T-helper 1 cell treated with Interleukin-12 subunit alpha and Interleukin-12 subunit beta and Interleukin-4 antibody, amounts not matched to agents 30 μg/mL and 1 μg/mL, for 36 hours (primary cell): Measurements from ENCODE around the gene PCGF3.
A peak's percentile ranks its signal among the peaks of the same experiment; 100 is the strongest.
"Not testable (repeated sequence)": the region's sequence is repeated elsewhere in the genome, so short reads cannot be mapped to it uniquely, and the experiment has no call there.

ENCODE experiments used
- H3K27ac Mint-ChIP-seq: one replicate; pipeline ENCODE4 v1.8.0; 2021; ENCODE audit warnings: mild to moderate bottlenecking, mixed read lengths
- H3K27me3 Mint-ChIP-seq: one replicate; pipeline ENCODE4 v1.8.0; 2021; ENCODE audit warnings: low read depth, mixed read lengths
- H3K36me3 Mint-ChIP-seq: one replicate; pipeline ENCODE4 v1.8.0; 2021; ENCODE audit warnings: low read depth, mixed read lengths
- H3K4me1 Mint-ChIP-seq: one replicate; pipeline ENCODE4 v1.8.0; 2021; ENCODE audit warnings: low read depth, mixed read lengths
- H3K4me3 Mint-ChIP-seq: one replicate; pipeline ENCODE4 v1.8.0; 2021; ENCODE audit warnings: mild to moderate bottlenecking, moderate library complexity, mixed read lengths
- H3K9me3 Mint-ChIP-seq: one replicate; pipeline ENCODE4 v1.8.0; 2021; ENCODE audit warnings: mixed read lengths

PCGF3 gene

DNA sequence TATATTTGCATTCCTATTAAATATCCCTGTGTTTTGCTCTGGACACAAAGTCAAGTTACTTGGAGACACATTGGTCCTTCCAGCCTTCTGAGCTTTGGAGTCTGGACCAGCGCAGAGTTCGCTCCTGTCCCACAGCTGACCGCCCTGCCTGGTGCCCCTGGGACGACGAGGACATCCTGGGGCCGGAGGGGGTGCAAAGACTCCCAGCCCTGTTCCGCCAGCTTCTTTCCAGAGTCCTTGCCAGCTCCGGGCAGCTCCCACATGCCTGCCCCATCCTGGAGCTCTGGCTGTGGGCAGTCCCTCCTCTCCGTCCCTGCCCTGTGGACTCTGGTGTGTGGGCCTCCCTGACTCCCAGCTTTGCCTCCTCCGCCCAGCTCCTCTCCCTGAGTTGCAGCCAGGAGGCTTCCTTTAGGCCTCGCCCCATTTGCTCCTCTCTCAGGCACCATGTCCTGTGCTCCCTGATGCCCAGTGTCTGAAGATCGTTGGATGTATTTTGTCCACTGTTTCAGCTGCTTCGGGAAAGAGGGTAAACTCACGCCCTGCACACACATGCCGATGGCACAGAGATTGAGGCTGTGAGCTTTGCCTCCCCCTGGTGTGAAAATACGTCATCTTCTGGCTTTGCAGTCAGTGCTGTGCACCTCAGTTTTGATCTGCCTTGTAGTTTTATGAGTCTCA is 4.9 kb upstream of the PCGF3 start:
- peaks cover 3% of the 10 kb centered on the region for H3K27me3 Mint-ChIP-seq
- no peak overlapping the region for H3K4me3 Mint-ChIP-seq
- H3K36me3 Mint-ChIP-seq: no peaks in the 10 kb centered on the region
- H3K9me3 Mint-ChIP-seq: no peaks in the 10 kb centered on the region
- H3K27ac Mint-ChIP-seq: peak overlapping the region; percentile 65
- peaks cover 16% of the 10 kb centered on the region for H3K4me1 Mint-ChIP-seq

DNA sequence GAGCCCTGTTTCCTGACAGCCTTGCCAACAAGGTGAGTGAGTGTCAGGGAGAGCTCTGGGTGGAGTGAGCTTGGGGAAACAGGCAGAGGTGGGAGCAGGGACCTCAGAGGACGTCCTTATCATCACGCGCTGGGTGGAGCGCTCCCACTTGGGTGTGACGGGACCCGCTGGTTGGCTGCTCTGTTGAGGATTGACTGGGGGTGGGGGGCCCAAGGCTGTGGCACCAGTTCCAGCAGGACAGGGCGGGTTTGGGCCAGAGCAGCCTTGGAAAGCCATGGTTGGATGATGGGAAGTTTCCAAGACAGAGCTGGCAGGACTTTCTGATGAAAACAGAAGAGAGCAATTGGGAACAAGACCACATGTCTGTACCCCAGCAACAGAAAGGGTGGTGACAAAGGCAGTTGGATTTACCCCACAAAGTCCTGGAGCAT is 3.0 kb upstream of the PCGF3 start:
- no peaks in the 10 kb centered on the region for H3K27me3 Mint-ChIP-seq
- H3K4me1 Mint-ChIP-seq: peaks cover 16% of the 10 kb centered on the region
- no peak overlapping the region for H3K27ac Mint-ChIP-seq
- no peaks in the 10 kb centered on the region for H3K36me3 Mint-ChIP-seq
- no peak overlapping the region for H3K4me3 Mint-ChIP-seq
- no peaks in the 10 kb centered on the region for H3K9me3 Mint-ChIP-seq

DNA sequence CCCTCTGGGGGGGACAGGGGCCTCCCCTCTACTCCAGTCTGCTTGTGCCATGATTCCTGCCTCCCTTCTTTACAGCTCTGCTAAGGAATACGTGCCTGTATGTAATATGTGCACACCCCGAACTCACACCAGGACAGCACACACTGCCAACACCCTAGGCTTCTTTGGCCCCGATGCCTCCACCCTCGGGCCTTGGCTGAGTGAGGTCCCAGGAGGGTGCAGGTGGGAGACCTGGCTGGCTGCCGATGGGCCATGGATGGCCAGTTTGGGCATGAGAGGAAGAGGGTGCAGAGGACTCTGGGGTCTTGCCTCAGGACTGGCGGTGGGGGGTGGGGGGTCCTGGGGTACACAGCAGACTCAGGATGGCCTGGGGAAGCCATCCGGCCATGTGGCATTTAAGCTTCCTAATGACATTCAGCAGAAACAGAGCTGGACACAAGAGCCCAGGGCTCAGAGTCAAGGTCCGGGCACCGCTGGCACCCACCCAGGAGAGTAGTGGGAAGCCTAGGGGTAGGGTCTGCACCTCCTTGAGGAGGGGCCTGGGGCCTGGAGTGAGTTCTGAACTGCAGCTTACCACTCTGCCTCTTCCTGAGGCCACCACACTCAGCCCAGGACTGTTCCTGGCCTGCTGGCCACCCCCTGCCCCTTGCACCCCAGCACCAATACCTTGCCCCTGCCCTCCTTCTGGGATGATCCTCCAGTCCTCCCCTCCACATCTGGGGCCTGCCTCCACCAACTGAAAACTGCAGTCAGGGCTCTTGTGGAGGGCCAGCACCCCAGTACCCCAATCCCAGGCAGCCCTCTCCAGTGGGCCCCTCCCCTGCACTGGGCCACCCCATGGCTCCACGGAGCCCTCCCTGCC is 2.1 kb upstream of the PCGF3 start:
- Mint-ChIP-seq H3K4me3 (no peak overlapping the region), H3K36me3 (no peaks in the 10 kb centered on the region), H3K27ac (no peak overlapping the region), H3K27me3 (no peaks in the 10 kb centered on the region), H3K9me3 (no peaks in the 10 kb centered on the region), H3K4me1 (peaks cover 16% of the 10 kb centered on the region)

GRCh38 chr4:704198-704891 is 1.3 kb upstream of the PCGF3 start:
- Mint-ChIP-seq H3K27ac (no peak overlapping the region), H3K36me3 (peaks cover 1% of the 10 kb centered on the region), H3K4me1 (peaks cover 17% of the 10 kb centered on the region), H3K9me3 (no peaks in the 10 kb centered on the region), H3K4me3 (peak overlapping the region; percentile 84), H3K27me3 (no peaks in the 10 kb centered on the region)

- H3K27me3 Mint-ChIP-seq: no peaks in the 10 kb centered on the region
- no peaks in the 10 kb centered on the region for H3K9me3 Mint-ChIP-seq
- H3K4me1 Mint-ChIP-seq: peaks cover 16% of the 10 kb centered on the region
- H3K36me3 Mint-ChIP-seq: peaks cover 3% of the 10 kb centered on the region
- peak overlapping the region; percentile 84 for H3K4me3 Mint-ChIP-seq
- H3K27ac Mint-ChIP-seq: peak overlapping the region; percentile 81
Measured at GRCh38 chr4:704971-705277, 708 bp upstream of the PCGF3 start.

GRCh38 chr4:706083-706633 is 526 bp downstream of the PCGF3 start:
- not testable (repeated sequence) for H3K36me3 Mint-ChIP-seq, H3K4me3 Mint-ChIP-seq, H3K9me3 Mint-ChIP-seq, H3K27me3 Mint-ChIP-seq, H3K27ac Mint-ChIP-seq
- H3K4me1 Mint-ChIP-seq: peaks cover 12% of the 10 kb centered on the region

- Mint-ChIP-seq H3K36me3 (peaks cover 6% of the 10 kb centered on the region), H3K9me3 (no peaks in the 10 kb centered on the region), H3K27ac (no peak overlapping the region), H3K4me3 (no peak overlapping the region), H3K27me3 (no peaks in the 10 kb centered on the region), H3K4me1 (peaks cover 12% of the 10 kb centered on the region)
Measured at GRCh38 chr4:706834-707598, 1.4 kb downstream of the PCGF3 start.

DNA sequence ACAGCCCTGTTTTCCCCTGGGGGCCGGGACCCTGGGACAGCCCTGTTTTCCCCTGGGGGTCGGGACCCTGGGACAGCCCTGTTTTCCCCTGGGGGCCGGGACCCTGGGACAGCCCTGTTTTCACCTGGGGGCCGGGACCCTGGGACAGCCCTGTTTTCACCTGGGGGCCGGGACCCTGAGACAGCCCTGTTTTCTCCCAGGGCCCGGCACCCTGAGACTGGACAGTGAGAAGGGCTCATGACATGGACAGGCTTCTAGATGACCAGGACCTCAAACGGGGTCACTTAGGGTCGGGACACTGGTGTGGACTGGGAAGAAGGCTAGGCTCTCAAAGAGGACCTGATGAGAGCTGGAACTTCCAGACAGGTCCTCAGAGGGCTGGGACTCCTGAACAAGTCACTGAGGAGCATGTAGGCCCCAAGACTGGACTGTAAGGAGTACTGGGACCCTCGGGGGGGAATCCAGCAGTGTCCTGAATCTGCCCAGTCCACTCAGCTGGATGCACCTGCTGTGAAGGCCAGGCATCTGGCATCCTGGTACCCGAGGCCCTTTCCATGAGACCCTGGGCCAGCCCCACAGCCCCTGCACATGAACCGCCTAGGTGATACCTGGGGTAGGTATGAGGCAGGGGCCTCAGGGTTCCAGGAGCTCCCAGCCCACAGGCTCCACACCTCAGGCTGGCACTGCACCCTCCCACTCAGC is 2.4 kb downstream of the PCGF3 start:
- Mint-ChIP-seq H3K36me3 (peaks cover 6% of the 10 kb centered on the region), H3K27ac (no peak overlapping the region), H3K9me3 (no peaks in the 10 kb centered on the region), H3K4me1 (peaks cover 12% of the 10 kb centered on the region), H3K27me3 (no peaks in the 10 kb centered on the region), H3K4me3 (peak overlapping the region; percentile 10)

GRCh38 chr4:708631-708933 is 3.0 kb downstream of the PCGF3 start:
- Mint-ChIP-seq H3K4me3 (no peak overlapping the region), H3K27ac (no peak overlapping the region), H3K4me1 (peaks cover 12% of the 10 kb centered on the region), H3K27me3 (no peaks in the 10 kb centered on the region), H3K9me3 (no peaks in the 10 kb centered on the region), H3K36me3 (peaks cover 6% of the 10 kb centered on the region)

- H3K9me3 Mint-ChIP-seq: no peaks in the 10 kb centered on the region
- H3K4me1 Mint-ChIP-seq: peaks cover 12% of the 10 kb centered on the region
- H3K27me3 Mint-ChIP-seq: no peaks in the 10 kb centered on the region
- no peak overlapping the region for H3K27ac Mint-ChIP-seq
- H3K4me3 Mint-ChIP-seq: no peak overlapping the region
- peaks cover 6% of the 10 kb centered on the region for H3K36me3 Mint-ChIP-seq
Measured at GRCh38 chr4:709348-709747, 3.7 kb downstream of the PCGF3 start.

GRCh38 chr4:710116-710515 is 4.5 kb downstream of the PCGF3 start:
- no peaks in the 10 kb centered on the region for H3K27me3 Mint-ChIP-seq
- no peak overlapping the region for H3K4me3 Mint-ChIP-seq
- H3K27ac Mint-ChIP-seq: no peak overlapping the region
- peaks cover 14% of the 10 kb centered on the region for H3K4me1 Mint-ChIP-seq
- no peaks in the 10 kb centered on the region for H3K9me3 Mint-ChIP-seq
- peaks cover 6% of the 10 kb centered on the region for H3K36me3 Mint-ChIP-seq

GRCh38 chr4:710916-711315 is 5.3 kb downstream of the PCGF3 start:
- Mint-ChIP-seq H3K27ac (no peak overlapping the region), H3K4me1 (peaks cover 12% of the 10 kb centered on the region), H3K27me3 (no peaks in the 10 kb centered on the region), H3K9me3 (no peaks in the 10 kb centered on the region), H3K4me3 (no peak overlapping the region), H3K36me3 (peaks cover 6% of the 10 kb centered on the region)

GRCh38 chr4:712093-712492 is 6.5 kb downstream of the PCGF3 start:
- Mint-ChIP-seq H3K9me3 (no peaks in the 10 kb centered on the region), H3K4me3 (no peak overlapping the region), H3K4me1 (peaks cover 14% of the 10 kb centered on the region), H3K36me3 (peaks cover 6% of the 10 kb centered on the region), H3K27me3 (no peaks in the 10 kb centered on the region), H3K27ac (no peak overlapping the region)
